Spinal cord (tissue), 10 donors: ENCODE measurements around the gene ADAMTS12. TPM values are rescaled to one million over a fixed set of nuclear protein-coding genes. Genes with fewer than 3 reads are reported as not detected.

Experiments used
- DNase-seq, 6 donors: peaks; one replicate each; pipeline versions ENCODE4 v3.0.0 to v3.0.0-alpha.2; 2013 to 2015; ENCODE audit warnings: low spot score in 6 of 6, low read depth in 4 of 6
- H3K27ac ChIP-seq: one replicate; pipeline ENCODE4 v1.5.1; 2013; ENCODE audit warnings: low read depth, low read length, control low read depth
- H3K27me3 ChIP-seq: one replicate; pipeline ENCODE4 v1.6.1; 2013; ENCODE audit warnings: low read length; ENCODE audit not compliant: control insufficient read depth, insufficient read depth
- H3K36me3 ChIP-seq: one replicate; pipeline ENCODE4 v1.6.1; 2013; ENCODE audit warnings: low read length; ENCODE audit not compliant: control insufficient read depth, insufficient read depth
- H3K4me1 ChIP-seq: one replicate; pipeline ENCODE4 v1.6.1; 2013; ENCODE audit warnings: low read length; ENCODE audit not compliant: control insufficient read depth, insufficient read depth
- H3K4me3 ChIP-seq: one replicate; pipeline ENCODE4 v1.5.1; 2013; ENCODE audit warnings: low read depth, low read length, control low read depth
- H3K9me3 ChIP-seq: one replicate; pipeline ENCODE4 v1.6.1; 2013; ENCODE audit warnings: low read length; ENCODE audit not compliant: control insufficient read depth, insufficient read depth
- WGBS: methylation state at CpG from one replicate; pipeline ENCODE4 v1.1.5; 2013; ENCODE audit warnings: missing lambda C conversion rate; ENCODE audit not compliant: insufficient coverage; 5-methylcytosine and 5-hydroxymethylcytosine counted together
- polyA plus RNA-seq, 2 donors: library from polyadenylated mRNA; unstranded; fragments of 120-200 nt; gene quantifications; one replicate each; pipeline ENCODE4 v1.2.1, GENCODE V29; 2013; ENCODE audit not compliant: insufficient read length in 2 of 2
- total RNA-seq, 2 donors: library from RNA; depleted of rRNA in 1 of 2; stranded (reverse); fragments of 120-200 nt in 1 of 2; fragments of >200 nt in 1 of 2; gene quantifications; one replicate each; pipeline versions ENCODE4 v1.2.3 to v1.2.4, GENCODE V29; 2013 to 2014
- donor health status: healthy.

Gene ADAMTS12
- total and polyA plus RNA-seq, 4 donors, result 8.1 to 44.5 (median 13.5) TPM

GRCh38 chr5:33761139-33761538, 130.7 kb downstream of the ADAMTS12 start:
- Histone ChIP-seq H3K27me3 (no peaks in the 10 kb centered on the region), H3K4me1 (peaks cover 2% of the 10 kb centered on the region), H3K27ac (no peak overlapping the region), H3K4me3 (no peak overlapping the region), H3K36me3 (no peaks in the 10 kb centered on the region), H3K9me3 (no peaks in the 10 kb centered on the region)
- no peak for DNase-seq
- WGBS, result 20% methylated on average over 1 of the region's 4 CpGs

- DNase-seq, result no peak
- peaks cover 2% of the 10 kb centered on the region for H3K4me1 ChIP-seq
- H3K36me3 ChIP-seq, result no peaks in the 10 kb centered on the region
- H3K27ac ChIP-seq, result no peak overlapping the region
- H3K9me3 ChIP-seq, result no peaks in the 10 kb centered on the region
- no peaks in the 10 kb centered on the region for H3K27me3 ChIP-seq
- H3K4me3 ChIP-seq, result no peak overlapping the region
- WGBS, result 100% methylated on average over 1 of the region's 2 CpGs
Measured at GRCh38 chr5:33758737-33759136, 133.1 kb downstream of the ADAMTS12 start.

- Histone ChIP-seq H3K27ac (no peak overlapping the region), H3K27me3 (no peaks in the 10 kb centered on the region), H3K9me3 (no peaks in the 10 kb centered on the region), H3K4me1 (peaks cover 2% of the 10 kb centered on the region), H3K36me3 (no peaks in the 10 kb centered on the region), H3K4me3 (no peak overlapping the region)
- DNase-seq, result no peak
- WGBS, result no CpG with 5 or more reads among the region's 2 CpGs
Measured at GRCh38 chr5:33756491-33756890, 135.3 kb downstream of the ADAMTS12 start.

GRCh38 chr5:33755231-33755630, 136.6 kb downstream of the ADAMTS12 start:
- no peak overlapping the region for H3K4me3 ChIP-seq
- no peaks in the 10 kb centered on the region for H3K27me3 ChIP-seq
- WGBS, result 100% methylated on average over 1 of the region's 1 CpG

GRCh38 chr5:33753704-33754103, 138.1 kb downstream of the ADAMTS12 start:
- DNase-seq, result no peak
- Histone ChIP-seq H3K36me3 (no peaks in the 10 kb centered on the region), H3K4me3 (no peak overlapping the region), H3K27ac (no peak overlapping the region), H3K27me3 (no peaks in the 10 kb centered on the region), H3K4me1 (no peaks in the 10 kb centered on the region), H3K9me3 (no peaks in the 10 kb centered on the region)
- WGBS, result 83% methylated on average over 3 of the region's 4 CpGs

More at GRCh38 chr5:33755231-33755630, 136.6 kb downstream of the ADAMTS12 start:
- no peaks in the 10 kb centered on the region for H3K4me1 ChIP-seq
- H3K36me3 ChIP-seq, result no peaks in the 10 kb centered on the region
- H3K27ac ChIP-seq, result no peak overlapping the region
- DNase-seq, result no peak
- no peaks in the 10 kb centered on the region for H3K9me3 ChIP-seq

GRCh38 chr5:33748754-33749153, 143.0 kb downstream of the ADAMTS12 start:
- no peaks in the 10 kb centered on the region for H3K4me1 ChIP-seq
- no peak for DNase-seq
- no peak overlapping the region for H3K27ac ChIP-seq
- H3K36me3 ChIP-seq, result no peaks in the 10 kb centered on the region
- no peak overlapping the region for H3K4me3 ChIP-seq
- no peaks in the 10 kb centered on the region for H3K27me3 ChIP-seq
- H3K9me3 ChIP-seq, result no peaks in the 10 kb centered on the region
- no CpG with 5 or more reads among the region's 1 CpG for WGBS

GRCh38 chr5:33745101-33745770, 146.6 kb downstream of the ADAMTS12 start:
- Histone ChIP-seq H3K4me1 (peaks cover 2% of the 10 kb centered on the region), H3K4me3 (no peak overlapping the region), H3K36me3 (no peaks in the 10 kb centered on the region), H3K9me3 (no peaks in the 10 kb centered on the region), H3K27me3 (no peaks in the 10 kb centered on the region), H3K27ac (no peak overlapping the region)
- no peak for DNase-seq
- 100% methylated on average over 1 of the region's 1 CpG for WGBS

GRCh38 chr5:33743099-33743498, 148.7 kb downstream of the ADAMTS12 start:
- peaks cover 2% of the 10 kb centered on the region for H3K4me1 ChIP-seq
- H3K36me3 ChIP-seq, result no peaks in the 10 kb centered on the region
- no peaks in the 10 kb centered on the region for H3K9me3 ChIP-seq
- no peak overlapping the region for H3K4me3 ChIP-seq
- no peaks in the 10 kb centered on the region for H3K27me3 ChIP-seq
- DNase-seq, result peak in 1 of 6 donors; percentile 25
- no peak overlapping the region for H3K27ac ChIP-seq
- WGBS, result no CpG with 5 or more reads among the region's 3 CpGs

- H3K27ac ChIP-seq, result no peak overlapping the region
Measured at GRCh38 chr5:33742181-33742580, 149.6 kb downstream of the ADAMTS12 start.

GRCh38 chr5:33738967-33739366, 152.8 kb downstream of the ADAMTS12 start:
- Histone ChIP-seq H3K27ac (no peak overlapping the region), H3K4me3 (no peak overlapping the region), H3K36me3 (no peaks in the 10 kb centered on the region), H3K9me3 (no peaks in the 10 kb centered on the region), H3K4me1 (peaks cover 5% of the 10 kb centered on the region), H3K27me3 (no peaks in the 10 kb centered on the region)
- WGBS, result 100% methylated on average over 3 of the region's 6 CpGs
- no peak for DNase-seq

More at GRCh38 chr5:33742181-33742580, 149.6 kb downstream of the ADAMTS12 start:
- Histone ChIP-seq H3K4me3 (no peak overlapping the region), H3K4me1 (peaks cover 2% of the 10 kb centered on the region), H3K36me3 (no peaks in the 10 kb centered on the region), H3K27me3 (no peaks in the 10 kb centered on the region), H3K9me3 (no peaks in the 10 kb centered on the region)
- no CpG with 5 or more reads among the region's 2 CpGs for WGBS
- no peak for DNase-seq
